Astrocyte of the spinal cord (primary cell): ENCODE measurements around the gene DTNB.
A peak's percentile ranks its signal among the peaks of the same experiment; 100 is the strongest.

Source experiments
- DNase-seq: peaks from one replicate; pipeline ENCODE4 v3.0.0; 2011; ENCODE audit warnings: low read depth, low spot score
- H3K4me3 ChIP-seq: 2 replicates; pipeline ENCODE4 v1.5.1; 2011; ENCODE audit warnings: low read depth, mild to moderate bottlenecking, low read length, moderate library complexity
- CTCF ChIP-seq: IDR thresholded peaks from 2 replicates; pipeline ENCODE4 v1.5.1; 2012; ENCODE audit warnings: low read depth, mild to moderate bottlenecking, low read length, inconsistent platforms
- in situ Hi-C: cut with HindIII; loops from 2 replicates; pipeline ENCODE4 v1.10.0; 2017; ENCODE audit warnings: low sequenced_read_pairs

DTNB gene

GRCh38 chr2:25479761-25480160 is 193.6 kb downstream of the DTNB start:
- no peak for DNase-seq
- no peak for TF ChIP-seq CTCF
- no peak overlapping the region for H3K4me3 ChIP-seq
- in situ Hi-C loops = no loop called here

GRCh38 chr2:25478736-25479135 is 194.6 kb downstream of the DTNB start:
- in situ Hi-C loops = no loop called here
- DNase-seq = no peak
- H3K4me3 ChIP-seq = no peak overlapping the region
- no peak for TF ChIP-seq CTCF

GRCh38 chr2:25473758-25474340 is 199.5 kb downstream of the DTNB start:
- no peak for TF ChIP-seq CTCF
- DNase-seq = peak; percentile 42
- no peak overlapping the region for H3K4me3 ChIP-seq
- in situ Hi-C loops = no loop called here

- DNase-seq = no peak
- no peak for TF ChIP-seq CTCF
- no peak overlapping the region for H3K4me3 ChIP-seq
- in situ Hi-C loops = no loop called here
These were observed 200.2 kb downstream of the DTNB start for GRCh38 chr2:25473131-25473530.

- no peak overlapping the region for H3K4me3 ChIP-seq
- no peak for TF ChIP-seq CTCF
- no peak for DNase-seq
- in situ Hi-C loops = no loop called here
These were observed 202.6 kb downstream of the DTNB start for GRCh38 chr2:25470806-25471205.

- H3K4me3 ChIP-seq = no peak overlapping the region
- in situ Hi-C loops = no loop called here
- DNase-seq = no peak
- TF ChIP-seq CTCF = no peak
These were observed 205.6 kb downstream of the DTNB start for GRCh38 chr2:25467743-25468142.

- in situ Hi-C loops = no loop called here
- no peak for DNase-seq
- no peak overlapping the region for H3K4me3 ChIP-seq
- no peak for TF ChIP-seq CTCF
These were observed 211.4 kb downstream of the DTNB start for GRCh38 chr2:25462021-25462420.
